GM18511 (cell line): ENCODE measurements around the gene FOXC1.

Experiments
- ATAC-seq: cut with Tn5 transposase; IDR thresholded peaks from one replicate; pipeline ENCODE4 v1.9.1; 2021; ENCODE audit warnings: mild to moderate bottlenecking, moderate library complexity; ENCODE audit not compliant: unreplicated experiment

FOXC1 gene

DNA sequence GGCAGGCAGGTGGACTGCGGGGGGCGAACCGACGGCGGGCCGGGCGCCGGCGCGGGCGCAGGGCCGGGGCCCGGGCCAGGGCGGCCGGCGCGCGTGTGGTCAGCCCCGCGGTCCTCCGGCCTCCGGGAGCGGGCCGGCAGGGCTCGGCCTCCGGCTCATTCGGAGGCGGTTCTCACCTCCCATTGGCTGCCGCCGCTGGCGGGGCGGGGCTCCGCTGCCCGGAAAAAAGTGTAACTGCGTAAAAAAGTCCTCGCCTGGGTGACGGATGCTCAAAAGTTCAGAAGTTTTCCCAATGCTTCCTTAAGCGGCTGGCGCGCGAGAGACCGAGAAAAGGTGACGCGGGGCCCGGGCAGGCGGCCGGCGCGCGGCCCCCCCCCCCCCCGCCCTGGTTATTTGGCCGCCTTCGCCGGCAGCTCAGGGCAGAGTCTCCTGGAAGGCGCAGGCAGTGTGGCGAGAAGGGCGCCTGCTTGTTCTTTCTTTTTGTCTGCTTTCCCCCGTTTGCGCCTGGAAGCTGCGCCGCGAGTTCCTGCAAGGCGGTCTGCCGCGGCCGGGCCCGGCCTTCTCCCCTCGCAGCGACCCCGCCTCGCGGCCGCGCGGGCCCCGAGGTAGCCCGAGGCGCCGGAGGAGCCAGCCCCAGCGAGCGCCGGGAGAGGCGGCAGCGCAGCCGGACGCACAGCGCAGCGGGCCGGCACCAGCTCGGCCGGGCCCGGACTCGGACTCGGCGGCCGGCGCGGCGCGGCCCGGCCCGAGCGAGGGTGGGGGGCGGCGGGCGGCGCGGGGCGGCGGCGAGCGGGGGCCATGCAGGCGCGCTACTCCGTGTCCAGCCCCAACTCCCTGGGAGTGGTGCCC, at the start of gene FOXC1:
Gene FOXC1, plus strand, starts transcription at position 268 of the 849 bp plus-strand sequence. Its CDS starts 531 bp downstream, at position 799.
- ATAC-seq: peak; percentile 55

DNA sequence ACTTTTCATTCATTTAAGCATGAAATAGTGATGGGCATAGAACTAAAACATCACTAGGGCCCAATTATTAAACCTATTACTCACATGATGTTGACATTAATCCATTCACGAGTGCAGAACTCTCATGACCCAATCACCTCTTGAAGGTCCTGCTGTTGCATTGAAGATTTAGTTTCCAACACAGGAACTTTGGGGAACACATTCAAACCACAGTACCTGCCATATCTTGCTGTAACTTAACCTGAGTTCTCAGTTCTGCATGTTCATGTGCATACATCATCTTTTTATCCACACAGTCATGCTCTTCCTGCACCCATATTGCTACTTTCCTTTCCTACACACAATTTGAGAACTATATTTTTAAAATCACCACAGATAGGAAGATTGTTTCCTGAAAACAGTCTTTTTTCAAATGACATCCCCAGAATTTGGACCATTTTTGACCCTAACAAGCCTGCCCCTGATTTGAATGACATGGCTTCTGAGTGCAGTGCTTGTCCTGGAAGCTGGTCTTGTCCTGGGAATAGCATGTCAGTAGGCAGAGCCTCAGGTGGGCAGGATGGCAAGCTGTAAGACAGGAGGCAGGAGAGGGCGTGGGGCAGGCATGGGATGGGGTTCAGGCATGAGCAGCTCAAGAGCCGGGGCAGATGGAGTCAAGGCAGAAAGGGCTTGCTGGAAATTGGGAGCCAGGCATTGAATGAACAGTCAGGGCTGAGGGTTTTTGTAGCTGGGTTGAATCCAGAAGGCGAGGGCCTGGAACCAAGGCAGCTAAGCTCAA, 49.2 kb upstream of the FOXC1 start:
- no peak for ATAC-seq

DNA sequence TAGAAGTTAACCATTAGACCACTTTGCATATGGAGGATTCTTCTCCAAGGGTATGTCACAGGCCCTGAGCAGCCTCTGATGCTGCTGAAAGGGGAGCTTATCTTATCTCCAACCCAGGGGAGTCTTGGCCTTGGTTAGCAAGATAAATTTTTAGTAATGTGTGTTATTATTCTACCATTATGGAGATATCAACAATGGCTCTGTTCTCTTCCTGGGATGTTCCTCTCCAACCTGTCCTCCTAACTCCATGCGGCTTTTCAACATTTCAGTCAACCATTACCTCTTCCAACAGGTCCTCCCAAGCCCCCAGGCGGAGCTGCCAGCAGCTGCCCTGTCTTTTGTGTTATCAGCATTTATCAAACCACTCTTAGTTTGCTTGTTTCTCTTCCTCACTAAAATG, 48.4 kb upstream of the FOXC1 start:
- no peak for ATAC-seq

DNA sequence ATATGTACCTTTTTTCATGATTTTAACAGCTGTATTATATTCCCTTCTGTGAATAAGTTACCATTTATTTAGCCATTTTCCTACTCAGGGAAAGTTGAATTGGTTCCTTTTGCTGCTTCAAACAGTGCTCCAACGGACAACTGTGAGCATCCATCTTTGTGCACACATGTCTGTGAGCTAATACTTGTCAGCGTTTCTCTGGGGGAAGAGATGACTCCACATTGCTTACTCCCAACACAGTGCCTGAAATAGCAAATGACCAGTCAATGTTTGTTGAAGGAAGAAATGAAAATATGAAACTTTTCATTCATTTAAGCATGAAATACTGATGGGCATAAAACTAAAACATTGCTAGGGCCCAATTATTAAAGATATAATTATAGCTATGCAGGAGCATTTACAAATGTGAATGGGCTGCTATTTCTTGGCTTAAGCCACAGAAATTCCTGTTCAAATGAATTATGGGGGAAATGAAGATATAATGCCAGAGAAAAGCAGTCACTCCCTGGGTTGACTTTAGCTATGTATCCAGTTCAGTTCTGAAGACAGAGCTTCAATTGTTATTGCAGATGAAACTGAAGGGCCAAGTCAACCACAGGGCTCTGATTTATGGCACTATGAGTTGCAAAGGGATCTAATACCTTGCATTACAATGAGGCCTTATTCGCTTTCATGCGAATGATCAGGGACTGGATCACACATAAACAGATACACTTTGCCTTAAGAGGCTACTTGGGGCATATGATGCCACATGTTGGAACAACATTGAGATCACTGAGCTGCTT, 47.4 kb upstream of the FOXC1 start:
- no peak for ATAC-seq

DNA sequence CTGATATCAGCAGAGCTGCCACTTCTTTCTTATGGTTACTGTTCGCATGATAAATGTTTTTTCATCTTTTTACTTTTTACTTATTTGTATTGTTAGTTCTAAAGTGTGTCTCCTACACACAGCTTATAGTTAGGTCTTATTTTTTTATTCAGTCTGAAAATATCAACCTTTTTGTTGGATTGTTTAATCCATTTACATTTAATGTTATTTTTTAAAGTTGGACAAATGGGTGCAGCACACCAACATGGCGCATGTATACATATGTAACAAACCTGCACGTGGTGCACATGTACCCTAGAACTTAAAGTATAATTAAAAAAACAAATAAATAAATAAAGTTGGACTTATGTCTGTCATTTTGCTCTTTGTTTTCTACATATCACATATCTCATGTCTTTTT, 40.3 kb upstream of the FOXC1 start:
- no peak for ATAC-seq

DNA sequence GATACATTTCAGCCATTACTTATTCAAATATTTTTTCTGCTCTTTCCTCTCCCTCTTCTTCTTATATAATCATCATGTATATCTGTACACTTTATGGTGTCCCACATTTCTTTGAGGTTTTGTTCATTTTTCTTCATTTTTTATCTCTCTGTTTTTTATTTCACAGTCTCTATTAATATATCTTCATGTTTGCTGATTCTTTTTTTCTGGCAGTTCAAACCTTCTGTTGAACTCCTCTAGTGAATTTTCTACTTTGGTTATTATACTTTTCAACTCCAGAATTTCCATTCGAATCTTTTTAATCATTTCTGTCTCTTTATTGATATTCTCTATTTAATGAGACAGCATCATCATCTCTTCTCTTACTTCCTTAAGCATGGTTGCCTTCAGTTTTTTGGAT, 38.9 kb upstream of the FOXC1 start:
- no peak for ATAC-seq

DNA sequence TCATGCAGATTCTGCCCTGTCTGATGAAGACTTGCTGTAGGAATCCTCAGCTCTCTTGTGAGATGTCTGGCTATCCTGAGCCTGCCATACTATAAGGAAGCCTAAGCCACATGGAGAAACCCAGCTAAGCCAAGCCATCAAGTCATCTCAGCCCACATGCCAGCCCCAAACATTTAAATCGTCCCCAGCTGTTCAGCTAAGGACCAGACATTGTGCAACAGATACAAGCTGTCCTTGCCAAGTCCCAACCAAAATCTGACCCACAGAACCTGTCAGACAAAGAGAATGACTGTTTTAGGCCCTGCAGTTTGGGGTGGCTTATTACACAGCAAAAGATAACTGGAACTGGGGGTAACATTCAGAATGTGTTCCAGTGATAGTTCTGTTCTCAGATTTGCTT, 36.8 kb upstream of the FOXC1 start:
- ATAC-seq: no peak

DNA sequence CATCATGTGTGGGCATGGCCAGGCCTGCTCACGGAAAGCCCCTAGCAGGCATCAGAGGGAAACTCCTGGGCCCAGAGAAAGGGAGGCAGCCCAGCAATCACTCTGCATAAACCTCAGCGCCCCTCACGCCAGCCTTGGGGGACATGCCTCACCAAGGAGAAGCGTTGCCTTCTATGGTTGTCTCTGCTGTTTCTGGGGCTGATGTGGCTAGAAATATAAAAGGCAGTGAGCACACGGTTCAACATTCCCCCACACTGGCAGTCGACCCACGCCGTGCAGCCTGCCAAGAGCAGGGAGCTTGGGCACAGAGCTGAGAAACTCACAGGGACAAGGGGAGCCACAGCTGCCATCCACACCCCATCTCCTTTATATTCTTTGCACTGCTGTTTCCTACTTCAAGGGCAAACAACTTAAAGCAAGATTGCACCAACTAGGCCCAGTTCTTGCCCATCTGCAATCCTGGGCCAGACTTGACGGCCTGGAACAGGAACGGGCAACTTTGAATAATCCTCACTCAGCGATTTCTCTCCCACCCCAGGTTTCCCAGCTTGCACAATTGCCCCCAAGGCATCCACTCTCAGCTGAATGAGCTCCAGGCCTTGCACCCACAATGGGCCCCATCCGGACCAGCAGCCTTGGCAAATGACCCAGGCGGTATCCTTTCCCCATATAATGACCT, 35.5 kb upstream of the FOXC1 start:
- ATAC-seq: no peak

DNA sequence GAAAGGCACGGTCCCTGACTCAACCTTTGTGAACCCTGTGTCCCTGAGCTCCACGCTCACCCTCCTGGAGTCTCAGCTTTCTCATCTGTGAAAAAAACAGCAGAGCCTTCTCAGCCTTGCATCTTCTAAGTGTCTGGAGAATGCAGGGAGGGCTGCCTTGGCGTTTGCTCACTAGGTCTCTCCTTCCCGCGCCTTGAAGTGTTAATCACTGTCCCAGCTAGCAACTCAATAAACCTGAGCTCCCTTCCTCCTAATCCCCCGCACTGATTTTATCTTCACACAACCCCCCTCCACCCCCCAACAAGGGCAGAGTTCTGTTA, 34.9 kb upstream of the FOXC1 start:
- no peak for ATAC-seq

DNA sequence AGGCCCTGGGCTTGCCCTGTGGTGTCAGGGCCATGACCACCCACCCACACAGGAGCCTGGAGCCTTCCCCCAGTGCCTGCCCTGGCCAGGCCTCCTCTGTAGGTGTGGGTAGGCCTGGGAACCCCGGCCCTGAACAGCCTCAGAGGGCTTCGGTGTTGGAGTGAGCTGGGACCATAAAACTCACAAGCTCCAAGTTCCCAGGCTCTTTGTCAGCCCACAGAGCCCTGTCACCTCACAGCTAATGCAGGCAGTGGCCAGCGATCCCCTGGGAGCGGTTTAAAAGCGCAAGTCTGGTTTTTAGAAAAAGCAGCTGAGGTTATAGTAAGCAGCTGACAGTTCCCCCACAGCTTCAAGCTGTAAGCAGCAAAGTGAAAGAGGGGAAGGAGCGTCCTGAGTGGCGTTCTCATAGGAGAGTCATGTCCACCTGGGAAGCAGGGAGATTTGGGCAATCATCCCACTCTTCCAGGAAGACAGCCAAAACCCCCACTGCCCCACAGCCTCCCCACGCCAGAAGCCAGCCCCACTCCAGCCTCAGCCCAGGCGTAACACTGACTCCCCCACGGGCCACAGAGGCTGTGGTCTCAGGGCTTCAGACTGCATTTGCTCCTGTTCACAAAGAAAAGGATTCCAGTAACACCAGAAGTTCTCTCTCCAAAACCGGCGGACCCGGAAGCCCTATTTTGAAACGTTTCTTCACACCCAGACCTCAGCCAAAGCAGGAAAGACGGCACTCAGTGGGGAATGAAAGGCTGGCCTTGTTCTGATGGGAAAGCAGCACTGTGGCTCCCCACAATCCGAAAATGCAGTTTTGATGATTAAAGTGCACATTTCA, 34.3 kb upstream of the FOXC1 start:
- peak; percentile 54 for ATAC-seq

DNA sequence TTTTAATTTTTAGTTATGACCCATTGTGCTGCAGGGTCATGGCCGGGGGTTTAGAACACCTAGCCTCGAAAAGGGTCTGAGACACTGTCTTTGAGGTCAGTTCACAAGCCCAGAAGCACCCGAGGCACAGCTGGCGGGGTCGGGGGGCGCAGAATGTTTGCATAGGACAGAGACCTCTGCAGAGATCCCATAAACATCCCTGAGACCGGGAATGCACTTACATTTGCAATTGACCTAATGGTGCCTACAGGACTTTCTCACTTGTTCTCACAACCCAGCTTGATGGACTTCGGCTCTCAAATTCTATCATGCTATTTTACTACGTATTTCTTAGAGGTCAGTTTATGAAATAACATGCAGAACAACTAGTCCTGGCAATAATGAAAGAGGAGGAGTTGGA, 33.5 kb upstream of the FOXC1 start:
- ATAC-seq: no peak

DNA sequence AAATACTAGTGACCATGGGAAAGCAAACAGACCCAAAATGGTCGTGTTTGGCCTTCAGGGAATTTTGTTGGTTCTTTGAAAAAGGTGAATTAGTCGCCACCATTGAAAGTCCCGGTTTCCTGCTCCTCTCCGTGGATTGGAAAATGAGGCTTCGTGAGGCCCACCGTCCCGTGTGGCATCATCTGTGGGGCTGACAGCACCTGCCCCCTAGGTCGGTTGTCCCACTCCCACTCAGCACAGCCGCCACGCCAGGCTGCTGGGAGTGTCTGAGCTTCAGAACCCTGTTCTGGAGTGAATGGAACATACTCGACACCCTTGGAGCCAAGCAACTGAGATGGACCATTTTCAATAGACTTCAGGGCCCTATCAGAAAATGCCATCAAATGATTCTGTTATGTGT, 33.0 kb upstream of the FOXC1 start:
- ATAC-seq: no peak

DNA sequence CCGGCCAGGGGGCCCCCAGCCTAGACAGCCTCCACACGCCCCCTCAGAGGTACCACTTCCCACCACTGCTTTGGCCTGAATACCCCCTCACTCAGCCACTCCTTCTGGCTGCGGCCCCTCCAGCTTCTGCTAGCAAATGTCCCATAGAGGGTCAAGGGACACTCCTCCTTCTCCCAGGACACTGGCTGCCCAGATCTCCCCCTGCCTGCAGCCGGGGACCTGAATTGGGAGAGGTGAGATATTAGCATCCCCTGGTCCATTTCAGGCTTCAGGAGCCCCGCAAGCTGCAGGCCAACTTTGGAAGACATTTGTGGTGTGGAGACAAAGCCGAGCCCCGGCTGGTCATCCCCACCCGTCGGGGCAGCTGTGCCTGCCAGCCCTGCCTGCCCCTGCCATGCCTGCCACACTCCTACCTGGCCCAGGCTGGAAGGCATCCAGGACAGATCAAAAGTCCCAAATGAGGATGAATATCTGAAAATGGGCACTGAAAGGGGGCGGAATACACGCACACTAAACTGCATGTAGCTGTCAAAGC, 32.5 kb upstream of the FOXC1 start:
- ATAC-seq: no peak

DNA sequence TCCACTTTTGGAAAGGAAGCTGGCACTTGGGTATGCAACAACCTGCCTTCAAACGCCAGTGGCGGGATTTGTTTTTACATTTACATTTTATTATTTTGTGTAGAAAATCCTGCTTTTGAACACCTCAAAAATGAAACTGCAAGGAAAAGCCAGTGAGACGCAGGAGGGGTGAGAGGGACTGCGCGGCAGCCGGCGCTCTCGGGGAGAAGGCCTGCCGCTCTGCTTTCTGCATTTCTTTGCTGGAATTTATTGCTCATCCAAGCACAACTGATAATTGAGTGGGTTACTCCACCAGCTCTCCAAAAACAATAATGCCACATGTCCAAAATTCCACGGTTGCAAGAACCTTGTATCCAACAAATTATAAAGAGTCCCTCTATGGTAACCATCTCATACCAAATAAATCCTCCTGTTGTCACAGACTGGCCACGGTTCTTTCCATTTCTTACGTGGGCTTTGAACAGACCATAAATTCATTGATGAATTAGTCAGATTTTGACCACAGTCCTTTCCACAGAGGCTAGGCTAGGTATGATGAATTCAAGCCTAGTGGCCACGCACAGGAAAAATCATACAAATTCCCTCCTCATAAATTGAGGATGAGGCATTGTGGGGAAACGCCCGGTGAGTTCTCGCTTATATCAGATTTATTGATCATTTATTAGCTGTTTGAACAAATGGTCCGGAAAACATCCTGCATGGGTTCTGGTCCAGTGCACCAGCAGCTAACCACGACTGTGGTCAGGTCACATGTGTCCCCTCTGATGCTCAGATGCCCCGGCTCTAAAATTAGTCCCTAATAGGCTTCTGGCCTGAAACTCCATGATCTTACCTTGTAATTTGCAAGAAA, 31.6 kb upstream of the FOXC1 start:
- ATAC-seq: no peak

DNA sequence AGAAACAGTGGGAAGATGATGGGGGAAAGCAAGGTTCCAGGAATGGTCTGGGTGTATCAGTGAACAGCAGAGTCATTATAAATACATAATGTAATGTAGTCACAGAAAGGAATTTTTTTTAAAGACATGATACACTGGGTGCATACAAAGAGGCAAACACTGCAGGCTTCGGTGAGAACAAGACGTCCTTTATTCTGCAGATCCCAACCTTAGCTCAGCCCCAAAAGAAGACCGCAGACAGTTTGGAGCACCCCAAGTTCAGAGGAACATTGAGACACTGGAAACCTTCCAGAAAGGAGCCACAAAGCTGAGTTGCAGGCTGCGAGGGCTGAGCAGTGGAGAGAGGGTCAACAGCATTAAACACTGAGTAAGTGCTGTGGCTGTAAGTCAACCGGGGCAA, 30.6 kb upstream of the FOXC1 start:
- no peak for ATAC-seq

DNA sequence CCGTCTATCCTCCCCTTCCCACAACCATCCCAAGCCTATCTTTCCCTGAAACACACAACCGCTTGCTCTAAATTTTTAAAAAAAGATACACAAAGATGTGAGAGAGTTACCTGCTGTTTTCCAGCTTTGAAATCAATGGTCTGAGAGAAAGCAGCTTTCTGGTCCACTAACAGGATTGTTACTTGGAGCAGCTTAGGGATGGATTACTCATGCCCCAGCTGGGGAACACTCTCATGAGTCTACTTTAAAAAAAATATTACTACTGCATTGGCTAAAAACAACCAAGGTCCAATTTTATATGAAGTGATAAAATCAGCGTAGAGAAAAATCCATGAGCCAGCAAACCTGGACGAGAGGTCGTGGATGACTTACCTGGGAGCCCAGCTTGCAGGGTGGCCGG, 29.6 kb upstream of the FOXC1 start:
- ATAC-seq: no peak

DNA sequence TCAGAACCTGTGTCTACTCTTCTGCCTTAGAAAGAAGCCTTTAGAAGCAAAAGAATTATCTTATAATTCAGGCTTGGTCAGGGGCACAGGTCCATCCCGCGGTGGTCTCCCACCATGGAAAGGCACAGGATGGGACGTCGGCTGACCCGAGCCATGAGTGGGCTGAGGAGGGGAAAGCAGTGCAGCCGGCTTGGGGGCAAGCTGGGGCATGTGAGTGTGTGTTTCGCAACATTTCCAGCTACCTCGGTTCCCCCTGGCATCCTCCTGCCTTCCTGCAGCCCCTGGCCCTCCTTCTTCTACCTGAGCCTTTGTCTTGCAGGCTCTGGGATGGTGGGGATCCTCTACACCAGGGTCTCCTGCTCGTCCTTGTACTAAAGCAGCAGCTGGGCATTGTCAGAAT, 29.1 kb upstream of the FOXC1 start:
- ATAC-seq: no peak

DNA sequence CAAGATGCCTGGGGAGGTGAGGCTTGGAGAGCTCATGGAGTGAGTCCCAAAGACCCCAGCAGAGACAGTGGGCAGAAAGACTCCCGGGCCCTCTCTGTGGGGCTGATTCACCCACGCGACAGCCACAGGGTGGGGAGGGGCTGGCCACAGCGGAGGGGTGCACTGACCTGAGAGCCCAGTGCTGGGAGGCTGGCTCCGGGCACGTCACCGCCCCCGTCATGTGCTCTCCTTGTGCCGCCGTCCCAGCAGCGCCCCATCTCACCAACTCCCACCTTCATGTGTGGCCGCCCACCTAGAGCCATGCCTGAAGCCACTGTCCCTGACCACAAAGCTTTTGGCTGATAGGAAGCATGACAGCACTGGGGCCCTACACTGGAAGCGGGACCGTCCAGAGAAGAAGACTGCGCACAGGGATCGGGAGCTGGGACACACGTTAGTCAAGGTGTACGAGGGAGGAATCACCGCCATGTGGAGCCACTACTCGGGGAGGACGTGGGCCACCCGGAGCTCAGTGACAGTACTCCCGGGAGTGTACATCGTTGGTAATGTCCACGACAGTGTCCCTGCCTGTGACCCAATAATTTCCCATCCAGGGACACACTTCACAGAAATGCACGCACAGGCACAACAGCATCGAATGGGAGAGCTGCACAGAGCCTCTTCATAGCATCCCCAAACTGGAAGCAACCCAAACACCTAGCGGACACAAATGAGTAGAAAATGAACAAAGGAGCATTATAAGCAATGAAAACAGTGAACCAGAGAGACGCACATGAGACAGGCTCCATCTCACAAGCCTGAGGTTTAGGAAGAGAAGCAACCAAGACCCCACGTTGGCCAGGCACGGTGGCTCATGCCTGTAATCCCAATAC, 28.4 kb upstream of the FOXC1 start:
- no peak for ATAC-seq
